Ishikawa (cell line): Measurements from ENCODE around the gene RBM10.

ENCODE experiments used
- EGR1 ChIP-seq: IDR thresholded peaks from 2 replicates; pipeline ENCODE4 v1.6.1; 2012
- EP300 ChIP-seq: IDR thresholded peaks from 2 replicates; pipeline ENCODE4 v1.6.1; 2012; ENCODE audit warnings: borderline replicate concordance
- RAD21 ChIP-seq: IDR thresholded peaks from 2 replicates; pipeline ENCODE4 v1.6.1; 2012; ENCODE audit warnings: low read depth
- TAF1 ChIP-seq: IDR thresholded peaks from 2 replicates; pipeline ENCODE4 v1.6.1; 2012; ENCODE audit warnings: low read depth, mild to moderate bottlenecking
- TCF12 ChIP-seq: IDR thresholded peaks from 2 replicates; pipeline ENCODE4 v1.6.1; 2012; ENCODE audit warnings: low read depth
- TEAD4 ChIP-seq: IDR thresholded peaks from 2 replicates; pipeline ENCODE4 v1.6.1; 2012
- TF ChIP-seq, protein P1 (sequence below): IDR thresholded peaks from 2 replicates; pipeline ENCODE4 v1.6.1; 2012

DNA sequence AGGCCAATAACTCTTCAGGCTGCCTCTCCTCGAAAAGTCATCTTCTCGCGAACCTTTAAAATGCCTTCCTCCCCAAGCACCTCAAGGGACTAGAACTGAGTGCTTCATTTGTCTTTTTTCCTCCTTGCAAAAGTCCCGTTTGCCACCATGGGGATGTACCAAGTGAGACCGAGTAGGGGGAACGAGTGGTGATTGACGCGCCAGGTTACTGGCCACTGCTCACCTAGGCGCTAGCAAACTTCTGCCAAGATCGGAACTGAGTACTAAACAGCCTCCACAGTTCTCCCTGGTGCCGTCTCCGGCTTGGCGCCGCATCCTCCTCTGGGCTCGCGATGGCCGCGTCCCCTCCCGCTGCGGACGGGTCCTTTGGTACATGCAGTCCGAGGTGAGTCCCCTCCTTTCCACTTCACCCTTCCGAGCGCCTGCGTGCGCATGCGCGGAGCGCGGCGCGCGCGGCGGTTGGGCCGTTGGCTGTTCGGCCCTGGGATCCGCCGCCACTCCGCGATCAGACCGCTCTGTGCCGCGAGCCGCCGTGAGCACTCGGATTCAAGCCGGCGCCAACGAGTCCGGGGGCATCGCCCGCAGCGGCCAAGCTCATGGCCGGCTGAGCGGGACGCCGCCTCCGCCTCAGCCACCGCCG, 73.4 kb downstream of the RBM10 start, which contains the start of gene CDK16:
- TF ChIP-seq, protein P1, sequence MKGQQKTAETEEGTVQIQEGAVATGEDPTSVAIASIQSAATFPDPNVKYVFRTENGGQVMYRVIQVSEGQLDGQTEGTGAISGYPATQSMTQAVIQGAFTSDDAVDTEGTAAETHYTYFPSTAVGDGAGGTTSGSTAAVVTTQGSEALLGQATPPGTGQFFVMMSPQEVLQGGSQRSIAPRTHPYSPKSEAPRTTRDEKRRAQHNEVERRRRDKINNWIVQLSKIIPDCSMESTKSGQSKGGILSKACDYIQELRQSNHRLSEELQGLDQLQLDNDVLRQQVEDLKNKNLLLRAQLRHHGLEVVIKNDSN: no peak
- TF ChIP-seq RAD21 (no peak), EGR1 (no peak), TEAD4 (no peak), TCF12 (no peak), EP300 (no peak), TAF1 (peak; percentile 63)
